ENCODE measurements around the gene BRI3BP.

The BRI3BP gene

GRCh38 chr12:124949779-124950728 is 43.4 kb upstream of the BRI3BP start:
- DNase-seq (ENCODE audit: low read depth), result no peak
- no peak overlapping the region for H3K4me3 ChIP-seq (ENCODE audit: low read depth, low read length)
- no peak for TF ChIP-seq CTCF (IDR thresholded peaks at IDR 0.05; ENCODE audit: low read depth, low read length, missing control alignments)
- in situ Hi-C loops (cut with HindIII; ENCODE audit: low sequenced_read_pairs), result no loop called here

- in situ Hi-C loops (cut with HindIII; ENCODE audit: low sequenced_read_pairs), result no loop called here
- H3K4me3 ChIP-seq (ENCODE audit: low read depth, low read length), result no peak overlapping the region
- DNase-seq (ENCODE audit: low read depth), result no peak
- TF ChIP-seq CTCF (IDR thresholded peaks at IDR 0.05; ENCODE audit: low read depth, low read length, missing control alignments), result no peak
These were observed 41.1 kb upstream of the BRI3BP start for GRCh38 chr12:124952295-124952694.

- in situ Hi-C loops (cut with HindIII; ENCODE audit: low sequenced_read_pairs), result no loop called here
- TF ChIP-seq CTCF (IDR thresholded peaks at IDR 0.05; ENCODE audit: low read depth, low read length, missing control alignments), result no peak
- H3K4me3 ChIP-seq (ENCODE audit: low read depth, low read length), result no peak overlapping the region
- DNase-seq (ENCODE audit: low read depth), result no peak
These were observed 40.6 kb upstream of the BRI3BP start for GRCh38 chr12:124952801-124953200.

GRCh38 chr12:124953689-124954405 is 39.6 kb upstream of the BRI3BP start:
- TF ChIP-seq CTCF (IDR thresholded peaks at IDR 0.05; ENCODE audit: low read depth, low read length, missing control alignments), result no peak
- H3K4me3 ChIP-seq (ENCODE audit: low read depth, low read length), result no peak overlapping the region
- DNase-seq (ENCODE audit: low read depth), result no peak
- in situ Hi-C loops (cut with HindIII; ENCODE audit: low sequenced_read_pairs), result no loop called here

- H3K4me3 ChIP-seq (ENCODE audit: low read depth, low read length), result no peak overlapping the region
- TF ChIP-seq CTCF (IDR thresholded peaks at IDR 0.05; ENCODE audit: low read depth, low read length, missing control alignments), result no peak
- in situ Hi-C loops (cut with HindIII; ENCODE audit: low sequenced_read_pairs), result no loop called here
- no peak for DNase-seq (ENCODE audit: low read depth)
These were observed 38.7 kb upstream of the BRI3BP start for GRCh38 chr12:124954771-124955170.

GRCh38 chr12:124956571-124956970 is 36.9 kb upstream of the BRI3BP start:
- in situ Hi-C loops (cut with HindIII; ENCODE audit: low sequenced_read_pairs), result no loop called here
- TF ChIP-seq CTCF (IDR thresholded peaks at IDR 0.05; ENCODE audit: low read depth, low read length, missing control alignments), result no peak
- no peak for DNase-seq (ENCODE audit: low read depth)
- no peak overlapping the region for H3K4me3 ChIP-seq (ENCODE audit: low read depth, low read length)

Measured in astrocyte of the cerebellum (primary cell).